Occipital lobe (tissue), 2 donors: ENCODE results near the gene AMZ1. TPM values are rescaled to one million over a fixed set of nuclear protein-coding genes. Genes with fewer than 3 reads are reported as not detected.

Experiments used
- DNase-seq: peaks from one replicate; lab custom pipeline; 2025; lab: John Stamatoyannopoulos, UW
- total RNA-seq: library from RNA; depleted of rRNA; stranded (reverse); fragments of >200 nt; gene quantifications from one replicate; pipeline ENCODE4 v1.2.3, GENCODE V29; 2014

The AMZ1 gene
- total RNA-seq, 1 donor from 2014 or later = 2.2 TPM

- DNase-seq = no peak
These were observed 36.7 kb upstream of the AMZ1 start for GRCh38 chr7:2651336-2651735.

GRCh38 chr7:2651847-2652735 is 35.9 kb upstream of the AMZ1 start:
- DNase-seq = no peak

GRCh38 chr7:2652736-2653060 is 35.3 kb upstream of the AMZ1 start:
- no peak for DNase-seq

- DNase-seq = no peak
These were observed 33.9 kb upstream of the AMZ1 start for GRCh38 chr7:2654059-2654458.

- no peak for DNase-seq
These were observed 32.0 kb upstream of the AMZ1 start for GRCh38 chr7:2655870-2656614.

- no peak for DNase-seq
These were observed 30.8 kb upstream of the AMZ1 start for GRCh38 chr7:2657208-2657607.

- no peak for DNase-seq
These were observed 29.9 kb upstream of the AMZ1 start for GRCh38 chr7:2657920-2658671.

- no peak for DNase-seq
These were observed 29.1 kb upstream of the AMZ1 start for GRCh38 chr7:2658941-2659340.

GRCh38 chr7:2659556-2660358 is 28.2 kb upstream of the AMZ1 start:
- no peak for DNase-seq

GRCh38 chr7:2660359-2661095 is 27.5 kb upstream of the AMZ1 start:
- DNase-seq = no peak

- no peak for DNase-seq
These were observed 26.9 kb upstream of the AMZ1 start for GRCh38 chr7:2661096-2661449.

- no peak for DNase-seq
These were observed 26.3 kb upstream of the AMZ1 start for GRCh38 chr7:2661602-2662272.

- no peak for DNase-seq
These were observed 25.5 kb upstream of the AMZ1 start for GRCh38 chr7:2662273-2663120.

- no peak for DNase-seq
These were observed 24.7 kb upstream of the AMZ1 start for GRCh38 chr7:2663121-2663886.

- DNase-seq = no peak
These were observed 24.0 kb upstream of the AMZ1 start for GRCh38 chr7:2663960-2664359.

GRCh38 chr7:2665359-2665791 is 22.6 kb upstream of the AMZ1 start:
- DNase-seq = no peak

- DNase-seq = no peak
These were observed 21.8 kb upstream of the AMZ1 start for GRCh38 chr7:2666155-2666554.

- DNase-seq = no peak
These were observed 21.3 kb upstream of the AMZ1 start for GRCh38 chr7:2666588-2667250.
